MM.1S (cell line): ENCODE data around the gene WWC2.
"Not testable (repeated sequence)": the region's sequence is repeated elsewhere in the genome, so short reads cannot be mapped to it uniquely, and the experiment has no call there.

Experiments
- DNase-seq: peaks from one replicate; pipeline ENCODE4 v3.0.0-alpha.2; 2015
- H2AFZ ChIP-seq: fragments of 300-600 bp; sonication (generic); 2 replicates; pipeline ENCODE4 v1.6.0; 2016; ENCODE audit warnings: antibody characterized with exemption, low read length
- H3F3A ChIP-seq: fragments of 300-600 bp; sonication (generic); 2 replicates; pipeline ENCODE4 v1.6.1; 2016; ENCODE audit warnings: mild to moderate bottlenecking, antibody characterized with exemption, low read length, moderate library complexity, mixed read lengths; ENCODE audit not compliant: insufficient read depth
- H3K27ac ChIP-seq: fragments of 300-600 bp; sonication (generic); 2 replicates; pipeline ENCODE4 v1.5.1; 2016; ENCODE audit warnings: mild to moderate bottlenecking, low read length
- H3K27me3 ChIP-seq: fragments of 300-600 bp; sonication (generic); replicated peaks from 2 replicates; pipeline ENCODE4 v1.6.0; 2016; ENCODE audit warnings: low read length; ENCODE audit not compliant: insufficient read depth
- H3K36me3 ChIP-seq: fragments of 300-600 bp; sonication (generic); replicated peaks from 2 replicates; pipeline ENCODE4 v1.6.1; 2016; ENCODE audit warnings: mild to moderate bottlenecking, low read length, mixed read lengths; ENCODE audit not compliant: insufficient read depth
- H3K4me1 ChIP-seq: fragments of 300-600 bp; sonication (generic); 2 replicates; pipeline ENCODE4 v1.6.1; 2016; ENCODE audit warnings: low read length, mixed read lengths
- H3K4me2 ChIP-seq: fragments of 300-600 bp; sonication (generic); 2 replicates; pipeline ENCODE4 v1.6.0; 2016; ENCODE audit warnings: low read depth, low read length
- H3K4me3 ChIP-seq: fragments of 300-600 bp; sonication (generic); 2 replicates; pipeline ENCODE4 v1.5.1; 2016; ENCODE audit warnings: low read length, mixed read lengths
- H3K79me2 ChIP-seq: fragments of 300-600 bp; sonication (generic); 2 replicates; pipeline ENCODE4 v1.6.1; 2016; ENCODE audit warnings: mixed run types, low read length, mixed read lengths
- H3K9ac ChIP-seq: fragments of 300-600 bp; sonication (generic); 2 replicates; pipeline ENCODE4 v1.6.1; 2016; ENCODE audit warnings: low read length, mixed read lengths
- H3K9me2 ChIP-seq: fragments of 300-600 bp; sonication (generic); replicated peaks from 2 replicates; pipeline ENCODE4 v1.6.1; 2016; ENCODE audit warnings: mild to moderate bottlenecking, low read length, mixed read lengths; ENCODE audit not compliant: insufficient read depth
- H3K9me3 ChIP-seq: fragments of 300-600 bp; sonication (generic); replicated peaks from 2 replicates; pipeline ENCODE4 v1.6.1; 2016; ENCODE audit warnings: mild to moderate bottlenecking, low read length, mixed read lengths; ENCODE audit not compliant: insufficient read depth
- H4K20me1 ChIP-seq: fragments of 300-600 bp; sonication (generic); 2 replicates; pipeline ENCODE4 v1.6.1; 2016; ENCODE audit warnings: mild to moderate bottlenecking, low read length, moderate library complexity, mixed read lengths; ENCODE audit not compliant: insufficient read depth
- CTCF ChIP-seq: fragments of 300-600 bp; sonication (generic); IDR thresholded peaks from 2 replicates; pipeline ENCODE4 v1.5.1; 2016; ENCODE audit warnings: antibody characterized with exemption, low read length, mixed read lengths
- EZH2 ChIP-seq: fragments of 300-600 bp; sonication (generic); optimal IDR thresholded peaks from 2 replicates; pipeline ENCODE3; 2017; ENCODE audit warnings: low read depth, mild to moderate bottlenecking, antibody characterized with exemption, low read length, mixed read lengths
- EZH2phosphoT487 ChIP-seq: fragments of 300-600 bp; sonication (generic); IDR thresholded peaks from 2 replicates; pipeline ENCODE4 v1.6.1; 2018; ENCODE audit warnings: antibody characterized with exemption, low read length

The WWC2 gene

GRCh38 chr4:183111452-183111885 lies 12.4 kb downstream of the WWC2 start:
- Histone ChIP-seq H3K27me3 (no peaks in the 10 kb centered on the region), H3K9ac (no peak overlapping the region), H3K4me3 (no peak overlapping the region), H3K9me2 (no peaks in the 10 kb centered on the region), H3K27ac (no peak overlapping the region), H3K36me3 (no peaks in the 10 kb centered on the region), H3K9me3 (no peaks in the 10 kb centered on the region), H4K20me1 (no peaks in the 10 kb centered on the region), H3F3A (no peaks in the 10 kb centered on the region), H3K4me1 (no peaks in the 10 kb centered on the region), H2AFZ (no peak overlapping the region), H3K79me2 (no peaks in the 10 kb centered on the region), H3K4me2 (no peak overlapping the region)
- TF ChIP-seq EZH2phosphoT487: no peak
- no peak for TF ChIP-seq CTCF
- TF ChIP-seq EZH2: no peak
- DNase-seq: no peak

GRCh38 chr4:183118141-183118540 lies 19.1 kb downstream of the WWC2 start:
- H3K9ac ChIP-seq: no peak overlapping the region
- no peaks in the 10 kb centered on the region for H3K9me2 ChIP-seq
- no peaks in the 10 kb centered on the region for H3K36me3 ChIP-seq
- H4K20me1 ChIP-seq: no peaks in the 10 kb centered on the region
- H2AFZ ChIP-seq: no peak overlapping the region
- no peaks in the 10 kb centered on the region for H3K27me3 ChIP-seq
- DNase-seq: no peak
- no peak overlapping the region for H3K4me2 ChIP-seq
- no peaks in the 10 kb centered on the region for H3K9me3 ChIP-seq
- H3K27ac ChIP-seq: no peak overlapping the region
- no peak for TF ChIP-seq CTCF
- no peak for TF ChIP-seq EZH2phosphoT487
- TF ChIP-seq EZH2: no peak
- no peaks in the 10 kb centered on the region for H3F3A ChIP-seq
- H3K4me1 ChIP-seq: no peaks in the 10 kb centered on the region
- no peak overlapping the region for H3K4me3 ChIP-seq
- no peaks in the 10 kb centered on the region for H3K79me2 ChIP-seq

GRCh38 chr4:183118585-183118984 lies 19.5 kb downstream of the WWC2 start:
- H3K4me1 ChIP-seq: no peaks in the 10 kb centered on the region
- H3K27ac ChIP-seq: no peak overlapping the region
- H2AFZ ChIP-seq: no peak overlapping the region
- H3K27me3 ChIP-seq: no peaks in the 10 kb centered on the region
- H3K9me2 ChIP-seq: no peaks in the 10 kb centered on the region
- H3K4me2 ChIP-seq: no peak overlapping the region
- no peaks in the 10 kb centered on the region for H3K9me3 ChIP-seq
- H3K4me3 ChIP-seq: no peak overlapping the region
- no peaks in the 10 kb centered on the region for H3K36me3 ChIP-seq
- no peak for DNase-seq
- TF ChIP-seq CTCF (no peak), EZH2 (no peak), EZH2phosphoT487 (no peak)
- no peaks in the 10 kb centered on the region for H3F3A ChIP-seq
- no peaks in the 10 kb centered on the region for H3K79me2 ChIP-seq
- H4K20me1 ChIP-seq: no peaks in the 10 kb centered on the region
- no peak overlapping the region for H3K9ac ChIP-seq

GRCh38 chr4:183121660-183122059 lies 22.6 kb downstream of the WWC2 start:
- H3K9me2 ChIP-seq, H3K4me1 ChIP-seq, H3K27me3 ChIP-seq, H3K9me3 ChIP-seq, H3K79me2 ChIP-seq, H3K4me3 ChIP-seq, H3K4me2 ChIP-seq, H3K36me3 ChIP-seq, H3K27ac ChIP-seq, DNase-seq, H3F3A ChIP-seq, H3K9ac ChIP-seq, H4K20me1 ChIP-seq, H2AFZ ChIP-seq: not testable (repeated sequence)
